LNCaP clone FGC (cell line): ENCODE results near the gene NAV1.

Experiments used
- DNase-seq: peaks from one replicate; pipeline ENCODE4 v3.0.0-alpha.2; 2011; ENCODE audit warnings: low read depth
- H3K4me3 ChIP-seq: 2 replicates; pipeline ENCODE4 v1.5.1; 2011; ENCODE audit warnings: mild to moderate bottlenecking, low read depth, low read length, control low read depth
- TF ChIP-seq, protein P1 (sequence below): IDR thresholded peaks from 2 replicates; pipeline ENCODE4 v1.5.1; 2012; ENCODE audit warnings: mild to moderate bottlenecking; ENCODE audit not compliant: control insufficient read depth, insufficient read depth; ENCODE audit errors: extremely low read depth

NAV1 gene

DNA sequence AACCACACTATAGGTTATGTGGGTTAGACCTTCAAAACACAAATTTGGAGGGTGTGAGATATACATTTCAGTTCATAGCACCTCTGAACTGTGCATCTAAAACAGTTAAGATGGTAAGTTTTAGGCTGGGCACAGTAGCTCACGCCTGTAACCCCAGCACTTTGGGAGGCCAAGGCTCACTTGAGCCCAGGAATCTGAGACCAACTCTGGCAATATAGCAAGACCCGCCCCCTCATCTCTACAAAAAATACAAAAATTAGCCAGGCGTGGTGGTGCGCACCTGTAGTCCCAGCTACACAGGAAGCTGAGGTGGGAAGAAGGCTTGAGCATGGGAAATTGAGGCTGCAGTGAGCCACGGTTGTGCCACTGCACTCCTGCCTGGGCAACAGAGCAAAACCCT lies 47.9 kb downstream of the NAV1 start:
- no peak overlapping the region for H3K4me3 ChIP-seq
- no peak for DNase-seq
- TF ChIP-seq, protein P1, sequence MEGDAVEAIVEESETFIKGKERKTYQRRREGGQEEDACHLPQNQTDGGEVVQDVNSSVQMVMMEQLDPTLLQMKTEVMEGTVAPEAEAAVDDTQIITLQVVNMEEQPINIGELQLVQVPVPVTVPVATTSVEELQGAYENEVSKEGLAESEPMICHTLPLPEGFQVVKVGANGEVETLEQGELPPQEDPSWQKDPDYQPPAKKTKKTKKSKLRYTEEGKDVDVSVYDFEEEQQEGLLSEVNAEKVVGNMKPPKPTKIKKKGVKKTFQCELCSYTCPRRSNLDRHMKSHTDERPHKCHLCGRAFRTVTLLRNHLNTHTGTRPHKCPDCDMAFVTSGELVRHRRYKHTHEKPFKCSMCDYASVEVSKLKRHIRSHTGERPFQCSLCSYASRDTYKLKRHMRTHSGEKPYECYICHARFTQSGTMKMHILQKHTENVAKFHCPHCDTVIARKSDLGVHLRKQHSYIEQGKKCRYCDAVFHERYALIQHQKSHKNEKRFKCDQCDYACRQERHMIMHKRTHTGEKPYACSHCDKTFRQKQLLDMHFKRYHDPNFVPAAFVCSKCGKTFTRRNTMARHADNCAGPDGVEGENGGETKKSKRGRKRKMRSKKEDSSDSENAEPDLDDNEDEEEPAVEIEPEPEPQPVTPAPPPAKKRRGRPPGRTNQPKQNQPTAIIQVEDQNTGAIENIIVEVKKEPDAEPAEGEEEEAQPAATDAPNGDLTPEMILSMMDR: no peak

- TF ChIP-seq, protein P1: no peak
- no peak overlapping the region for H3K4me3 ChIP-seq
- no peak for DNase-seq
These were observed 48.8 kb downstream of the NAV1 start for GRCh38 chr1:201587729-201588128.
